ENCODE results near the gene PPP2R2C.

Gene PPP2R2C

DNA sequence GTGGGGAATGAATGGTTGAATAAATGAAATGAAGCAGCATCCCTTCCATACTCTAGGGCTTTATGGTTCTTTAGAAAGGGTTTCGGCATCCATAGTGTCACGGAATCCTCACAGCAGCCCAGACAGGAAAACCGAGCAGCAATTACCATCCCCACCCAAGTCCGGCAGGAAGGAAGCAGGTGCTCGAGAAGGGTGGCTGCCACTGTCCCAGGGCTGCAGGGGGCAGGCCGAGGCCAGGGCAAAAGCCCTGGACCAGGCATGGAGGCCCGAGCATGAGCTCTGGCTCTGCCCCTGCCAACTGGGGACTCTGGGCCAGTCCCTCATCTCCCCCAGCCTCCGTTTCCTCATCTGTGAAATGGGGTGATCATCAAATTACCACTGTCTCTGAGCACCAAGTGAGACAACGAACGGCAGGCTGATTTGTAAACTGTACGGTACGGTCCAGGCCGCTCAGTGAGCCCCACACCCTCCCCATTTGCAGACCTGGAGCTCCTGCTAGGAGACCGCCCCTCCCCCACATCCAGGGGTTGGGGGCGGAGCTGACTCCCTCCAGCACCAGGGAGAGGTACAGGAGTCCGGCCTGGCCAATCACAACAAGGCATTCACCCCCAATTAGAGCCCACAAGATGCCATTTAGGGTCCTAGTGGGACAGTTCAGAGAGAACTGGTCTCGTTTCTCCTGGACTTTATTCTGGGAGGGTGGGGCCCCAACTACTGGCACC, 102.3 kb downstream of the PPP2R2C start:
- DNase-seq (ENCODE audit: low read depth, low spot score) = no peak
- TF ChIP-seq, protein P1, sequence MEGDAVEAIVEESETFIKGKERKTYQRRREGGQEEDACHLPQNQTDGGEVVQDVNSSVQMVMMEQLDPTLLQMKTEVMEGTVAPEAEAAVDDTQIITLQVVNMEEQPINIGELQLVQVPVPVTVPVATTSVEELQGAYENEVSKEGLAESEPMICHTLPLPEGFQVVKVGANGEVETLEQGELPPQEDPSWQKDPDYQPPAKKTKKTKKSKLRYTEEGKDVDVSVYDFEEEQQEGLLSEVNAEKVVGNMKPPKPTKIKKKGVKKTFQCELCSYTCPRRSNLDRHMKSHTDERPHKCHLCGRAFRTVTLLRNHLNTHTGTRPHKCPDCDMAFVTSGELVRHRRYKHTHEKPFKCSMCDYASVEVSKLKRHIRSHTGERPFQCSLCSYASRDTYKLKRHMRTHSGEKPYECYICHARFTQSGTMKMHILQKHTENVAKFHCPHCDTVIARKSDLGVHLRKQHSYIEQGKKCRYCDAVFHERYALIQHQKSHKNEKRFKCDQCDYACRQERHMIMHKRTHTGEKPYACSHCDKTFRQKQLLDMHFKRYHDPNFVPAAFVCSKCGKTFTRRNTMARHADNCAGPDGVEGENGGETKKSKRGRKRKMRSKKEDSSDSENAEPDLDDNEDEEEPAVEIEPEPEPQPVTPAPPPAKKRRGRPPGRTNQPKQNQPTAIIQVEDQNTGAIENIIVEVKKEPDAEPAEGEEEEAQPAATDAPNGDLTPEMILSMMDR (IDR thresholded peaks at IDR 0.05; ENCODE audit: low read depth, low read length) = no peak
- H3K4me3 ChIP-seq (ENCODE audit: low read depth, low read length) = no peak overlapping the region
- in situ Hi-C loops (cut with HindIII; ENCODE audit: low sequenced_read_pairs) = no loop called here

GRCh38 chr4:6369511-6369910, 102.9 kb downstream of the PPP2R2C start:
- TF ChIP-seq, protein P1 (IDR thresholded peaks at IDR 0.05; ENCODE audit: low read depth, low read length) = no peak
- in situ Hi-C loops (cut with HindIII; ENCODE audit: low sequenced_read_pairs) = no loop called here
- H3K4me3 ChIP-seq (ENCODE audit: low read depth, low read length) = no peak overlapping the region
- no peak for DNase-seq (ENCODE audit: low read depth, low spot score)

- H3K4me3 ChIP-seq (ENCODE audit: low read depth, low read length) = no peak overlapping the region
- no peak for DNase-seq (ENCODE audit: low read depth, low spot score)
- TF ChIP-seq, protein P1 (IDR thresholded peaks at IDR 0.05; ENCODE audit: low read depth, low read length) = no peak
- in situ Hi-C loops (cut with HindIII; ENCODE audit: low sequenced_read_pairs) = no loop called here
These were observed 103.4 kb downstream of the PPP2R2C start for GRCh38 chr4:6369035-6369434.

DNA sequence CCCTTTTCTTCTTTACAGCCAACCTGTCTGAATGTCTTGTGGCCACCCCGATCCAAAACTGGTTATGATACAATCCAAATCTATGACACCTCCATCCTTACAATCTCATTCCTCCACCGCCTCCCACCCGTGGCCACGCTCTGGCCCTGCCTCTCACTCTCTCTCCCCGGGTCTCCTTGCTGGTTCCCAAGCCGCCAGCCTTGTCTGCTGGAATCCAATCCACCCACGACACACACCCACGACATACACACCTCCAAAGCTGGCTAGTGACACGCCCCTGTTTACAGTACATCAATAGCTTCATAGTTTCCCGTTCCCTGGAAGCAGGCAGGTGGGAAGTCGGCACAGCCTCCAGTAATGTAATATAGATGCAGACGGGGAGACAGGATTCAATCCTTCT, 103.8 kb downstream of the PPP2R2C start:
- no peak for DNase-seq (ENCODE audit: low read depth, low spot score)
- no peak overlapping the region for H3K4me3 ChIP-seq (ENCODE audit: low read depth, low read length)
- in situ Hi-C loops (cut with HindIII; ENCODE audit: low sequenced_read_pairs) = no loop called here
- TF ChIP-seq, protein P1 (IDR thresholded peaks at IDR 0.05; ENCODE audit: low read depth, low read length) = no peak

DNA sequence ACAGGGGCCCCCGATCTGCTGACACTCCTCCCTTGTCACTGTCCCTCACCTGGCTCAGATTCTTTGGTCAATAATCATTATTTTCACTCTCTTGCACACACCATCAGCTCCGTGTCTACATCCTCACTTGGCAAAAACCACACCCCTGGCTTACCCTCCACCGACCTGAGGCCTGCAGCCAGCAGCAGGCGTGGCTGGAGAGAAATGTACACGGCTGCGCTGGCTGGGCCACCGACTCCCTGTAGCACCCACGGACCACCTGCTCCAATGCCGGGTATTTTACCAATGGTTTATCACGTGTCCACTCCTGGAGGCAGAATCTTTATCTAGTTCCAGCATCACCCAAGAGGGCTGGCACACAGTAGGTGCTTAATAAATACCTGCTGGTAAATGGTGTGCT, 104.3 kb downstream of the PPP2R2C start:
- no peak overlapping the region for H3K4me3 ChIP-seq (ENCODE audit: low read depth, low read length)
- DNase-seq (ENCODE audit: low read depth, low spot score) = no peak
- TF ChIP-seq, protein P1 (IDR thresholded peaks at IDR 0.05; ENCODE audit: low read depth, low read length) = no peak
- in situ Hi-C loops (cut with HindIII; ENCODE audit: low sequenced_read_pairs) = no loop called here

- in situ Hi-C loops (cut with HindIII; ENCODE audit: low sequenced_read_pairs) = no loop called here
- TF ChIP-seq, protein P1 (IDR thresholded peaks at IDR 0.05; ENCODE audit: low read depth, low read length) = no peak
- no peak for DNase-seq (ENCODE audit: low read depth, low spot score)
- no peak overlapping the region for H3K4me3 ChIP-seq (ENCODE audit: low read depth, low read length)
These were observed 105.0 kb downstream of the PPP2R2C start for GRCh38 chr4:6367371-6367851.

Data from astrocyte of the spinal cord (primary cell).